ENCODE data around the gene SURF1.
"Not testable (repeated sequence)": the region's sequence is repeated elsewhere in the genome, so short reads cannot be mapped to it uniquely, and the experiment has no call there.

Gene SURF1

DNA sequence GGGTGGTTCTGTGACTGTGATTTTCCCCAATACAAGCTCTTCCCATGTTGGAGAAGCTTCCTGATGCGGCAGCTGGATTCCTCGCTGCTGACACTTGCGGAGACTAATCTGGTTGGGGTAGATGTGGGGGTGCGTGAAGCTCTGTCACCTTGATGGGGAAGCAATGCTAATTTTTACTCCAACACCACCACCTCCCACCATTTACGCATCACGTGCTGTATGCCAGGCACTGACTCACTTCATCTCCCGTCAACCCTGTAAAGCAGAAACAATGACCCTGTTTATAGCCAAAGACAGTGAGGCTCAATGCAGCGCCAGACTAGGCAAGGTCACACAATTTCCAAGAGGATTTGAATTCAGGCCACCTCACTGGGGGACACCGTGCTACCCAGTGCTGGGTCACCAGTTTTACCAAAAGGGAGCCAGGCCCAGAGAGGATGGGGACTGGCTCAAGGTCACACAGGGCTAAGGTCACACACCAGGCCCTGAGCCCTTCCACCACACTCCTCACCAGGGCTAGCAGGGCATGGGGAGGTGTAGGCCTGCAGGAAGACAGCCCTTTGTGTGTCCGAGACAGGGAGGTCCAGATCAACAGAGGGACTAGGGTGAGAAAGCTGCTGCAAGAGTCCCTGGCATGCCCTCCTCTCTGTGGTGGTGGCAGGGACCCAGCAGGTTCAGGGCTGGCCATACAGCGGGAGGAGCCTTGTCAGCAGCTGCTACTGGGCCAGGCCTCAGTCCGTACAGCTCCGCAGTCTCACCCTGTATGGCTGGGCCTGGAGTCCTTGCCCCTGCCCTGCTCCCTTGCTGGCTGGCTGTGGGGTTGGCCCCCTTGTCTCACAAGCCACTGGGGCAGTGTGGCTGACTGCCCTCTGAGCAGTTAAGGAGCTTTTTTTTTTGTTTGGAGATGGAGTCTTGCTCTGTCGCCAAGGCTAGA, 23.1 kb upstream of the SURF1 start:
- Mint-ChIP-seq H3K27me3 (ENCODE audit: low read depth, poor library complexity) (peaks cover 5% of the 10 kb centered on the region), H3K4me3 (peak overlapping the region; percentile 16), H3K36me3 (ENCODE audit: low read depth) (no peaks in the 10 kb centered on the region), H3K9me3 (peaks cover 18% of the 10 kb centered on the region), H3K4me1 (peaks cover 14% of the 10 kb centered on the region), H3K27ac (no peak overlapping the region)
- TF ChIP-seq CTCF (IDR thresholded peaks at IDR 0.05): no peak
- no peak for DNase-seq

- H3K27me3 Mint-ChIP-seq (ENCODE audit: low read depth, poor library complexity): peaks cover 5% of the 10 kb centered on the region
- H3K27ac Mint-ChIP-seq: no peak overlapping the region
- H3K36me3 Mint-ChIP-seq (ENCODE audit: low read depth): no peaks in the 10 kb centered on the region
- peaks cover 18% of the 10 kb centered on the region for H3K9me3 Mint-ChIP-seq
- H3K4me3 Mint-ChIP-seq: no peak overlapping the region
- no peak for DNase-seq
- H3K4me1 Mint-ChIP-seq: peaks cover 21% of the 10 kb centered on the region
- no peak for TF ChIP-seq CTCF (IDR thresholded peaks at IDR 0.05)
These were observed 22.2 kb upstream of the SURF1 start for GRCh38 chr9:133378408-133378962.

DNA sequence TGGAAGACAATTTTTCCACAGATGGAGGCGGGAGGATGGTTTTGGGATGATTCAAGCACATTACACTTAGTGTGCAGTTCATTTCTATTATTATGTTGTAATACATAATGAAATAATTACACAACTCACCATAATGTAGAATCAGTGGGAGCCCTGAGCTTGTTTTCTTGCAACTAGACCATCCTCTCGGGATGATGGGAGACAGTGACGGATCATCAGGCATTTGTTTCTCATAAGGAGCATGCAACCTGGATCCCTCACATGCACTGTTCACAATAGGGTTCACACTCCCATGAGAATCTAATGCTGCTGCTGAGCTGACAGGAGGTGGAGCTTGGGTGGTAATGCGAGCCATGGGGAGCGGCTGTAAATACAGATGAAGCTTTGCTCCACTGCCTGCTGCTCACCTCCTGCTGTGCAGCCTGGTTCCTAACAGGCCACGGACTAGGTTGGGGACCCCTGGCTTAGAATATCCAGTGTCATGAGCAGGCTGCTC, 21.5 kb upstream of the SURF1 start:
- peaks cover 26% of the 10 kb centered on the region for H3K4me1 Mint-ChIP-seq
- no peak overlapping the region for H3K4me3 Mint-ChIP-seq
- no peak overlapping the region for H3K27ac Mint-ChIP-seq
- peaks cover 18% of the 10 kb centered on the region for H3K9me3 Mint-ChIP-seq
- DNase-seq: no peak
- H3K36me3 Mint-ChIP-seq (ENCODE audit: low read depth): no peaks in the 10 kb centered on the region
- H3K27me3 Mint-ChIP-seq (ENCODE audit: low read depth, poor library complexity): peaks cover 5% of the 10 kb centered on the region
- no peak for TF ChIP-seq CTCF (IDR thresholded peaks at IDR 0.05)

- H3K27ac Mint-ChIP-seq; H3K36me3 Mint-ChIP-seq (ENCODE audit: low read depth): not testable (repeated sequence)
- H3K4me3 Mint-ChIP-seq: peak overlapping the region; percentile 52
These were observed 21.0 kb upstream of the SURF1 start for GRCh38 chr9:133377280-133377679.

DNA sequence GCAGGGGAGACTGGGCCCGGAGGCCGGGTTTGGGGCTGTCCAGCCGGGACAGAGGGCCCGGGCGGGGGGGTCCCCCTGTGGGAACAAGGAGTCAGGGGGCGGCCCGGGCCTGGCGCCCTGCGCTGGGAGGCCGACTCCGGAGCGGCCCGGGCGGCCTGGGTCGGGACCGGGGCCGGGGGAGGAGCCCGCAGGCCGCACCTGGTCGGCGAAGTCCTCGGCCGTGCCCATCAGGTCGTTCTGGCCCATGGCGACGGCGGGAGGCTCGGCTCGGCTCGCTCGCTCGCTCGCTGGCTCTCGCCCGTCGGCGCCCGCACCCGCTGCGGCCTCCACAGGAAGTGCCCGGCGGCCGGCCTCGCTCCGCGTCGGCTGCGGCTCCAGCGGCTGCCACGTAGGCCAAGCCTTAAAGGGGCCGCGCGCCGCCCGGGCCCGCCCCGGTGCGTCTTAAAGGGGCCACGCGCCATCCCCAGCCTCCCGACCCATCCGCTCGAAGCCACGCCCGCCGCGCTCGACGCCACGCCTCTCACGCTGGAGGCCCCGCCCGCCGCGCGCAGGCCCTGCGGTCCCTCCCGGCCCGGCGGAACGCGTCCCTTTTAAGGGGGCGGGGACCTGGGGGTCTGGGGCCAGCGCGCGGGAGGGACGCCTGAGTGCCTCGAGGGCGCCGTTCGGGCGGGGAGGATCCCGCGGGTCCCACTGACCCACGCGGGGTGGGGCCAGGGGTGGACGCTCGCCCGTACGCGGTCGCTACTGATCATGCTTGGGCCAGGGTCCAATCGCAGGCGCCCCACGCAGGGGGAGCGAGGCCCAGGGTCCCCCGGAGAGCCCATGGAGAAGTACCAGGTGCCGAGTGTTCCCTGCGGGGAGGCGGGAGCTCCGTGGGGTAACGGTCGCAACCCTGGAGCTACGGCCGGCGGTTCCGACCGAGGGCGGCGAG, 19.7 kb upstream of the SURF1 start, which contains the start of the genes STKLD1 and SURF4:
Gene STKLD1 (plus strand): TSS at position 643 of the 931 bp plus-strand sequence. CDS start 108 bp downstream, at position 751.
Gene SURF4 (minus strand): TSS at position 337 of the 931 bp plus-strand sequence. CDS start 91 bp downstream, at position 246.
- peaks cover 44% of the 10 kb centered on the region for H3K4me1 Mint-ChIP-seq
- H3K4me3 Mint-ChIP-seq: peak within 1 kb of the TSS; percentile 97
- peaks cover 5% of the 10 kb centered on the region for H3K27me3 Mint-ChIP-seq (ENCODE audit: low read depth, poor library complexity)
- TF ChIP-seq CTCF (IDR thresholded peaks at IDR 0.05): no peak
- peak within 1 kb of the TSS; percentile 98 for H3K27ac Mint-ChIP-seq
- no peaks in the 10 kb centered on the region for H3K36me3 Mint-ChIP-seq (ENCODE audit: low read depth)
- peak; percentile 98 for DNase-seq
- peaks cover 18% of the 10 kb centered on the region for H3K9me3 Mint-ChIP-seq

More at GRCh38 chr9:133377280-133377679, 21.0 kb upstream of the SURF1 start:
- H3K4me1 Mint-ChIP-seq: peaks cover 31% of the 10 kb centered on the region
- DNase-seq; H3K27me3 Mint-ChIP-seq (ENCODE audit: low read depth, poor library complexity): not testable (repeated sequence)
- H3K9me3 Mint-ChIP-seq: peaks cover 18% of the 10 kb centered on the region

Data from nephron progenitor cell (in vitro differentiated cells).